ENCODE data around the gene ACVR1C. TPM values are rescaled to one million over a fixed set of nuclear protein-coding genes. Genes with fewer than 3 reads are reported as not detected.

Gene ACVR1C
- total and polyA plus RNA-seq, 2 of the 8 experiments (the other 6 are each of a cell fraction or from before 2014, with no cell fraction given), result 0.21 to 0.52 TPM

- H3K18ac ChIP-seq (ENCODE audit: extremely low read depth, low read length), result no peak overlapping the region
- H2BK20ac ChIP-seq (ENCODE audit: low read length), result no peak overlapping the region
- H2BK12ac ChIP-seq (ENCODE audit: low read depth, low read length), result no peak overlapping the region
- no peak overlapping the region for H2BK15ac ChIP-seq (ENCODE audit: low read length)
- no peak overlapping the region for H4K8ac ChIP-seq (ENCODE audit: extremely low read depth, insufficient read depth, low read length)
- WGBS, 2 experiments (ENCODE audit: extremely low coverage in 1 of 2, insufficient coverage in 1 of 2, insufficient read length in 1 of 2, insufficient replicate concordance in 2 of 2, low coverage in 1 of 2, low lambda C conversion rate in 2 of 2, missing lambda C conversion rate in 1 of 2), result 82% methylated on average over 2 of the region's 2 CpGs; no CpG with 5 or more reads in 1 of the 2 experiments
- H2BK120ac ChIP-seq (replicated peaks; ENCODE audit: low read depth, low read length), result no peak overlapping the region
- no peaks in the 10 kb centered on the region for H3K4me1 ChIP-seq (replicated peaks in 1 of 4; ENCODE audit: control insufficient read depth in 3 of 4, insufficient read depth in 4 of 4, low read length in 3 of 4)
- no peaks in the 10 kb centered on the region for H3K9me3 ChIP-seq (ENCODE audit: insufficient read depth in 2 of 2, low read depth in 1 of 2, low read length in 1 of 2)
- H3K9ac ChIP-seq (replicated peaks in 1 of 4; ENCODE audit: extremely low read depth in 1 of 4, low read depth in 3 of 4, low read length in 3 of 4), result no peak overlapping the region
- H3K4me2 ChIP-seq (ENCODE audit: insufficient read depth in 1 of 2, low read depth in 2 of 2, low read length in 2 of 2), result no peak overlapping the region
- peaks cover 0 to 5% (median 3%) of the 10 kb centered on the region in 4 experiments; a peak in 2 of 7 replicates for H3K27me3 ChIP-seq (replicated peaks in 1 of 4; ENCODE audit: control insufficient read depth in 3 of 4, extremely low read depth in 1 of 4, insufficient read depth in 3 of 4, low read length in 3 of 4)
- POLR2A ChIA-PET (ENCODE audit: partially characterized antibody), result interaction anchor here (1.2 kb wide), 1 partner anchor 12 kb away, joined by 3 read pairs; no protein-coding TSS in a partner anchor
- H3K23me2 ChIP-seq (ENCODE audit: low read depth, low read length), result no peaks in the 10 kb centered on the region
- no peak overlapping the region for H2AFZ ChIP-seq (ENCODE audit: low read length)
- CTCF ChIA-PET (ENCODE audit: partially characterized antibody), result interaction anchor here (1.3 kb wide), 1 partner anchor 11 kb away, joined by 4 read pairs; no protein-coding TSS in a partner anchor
- H4K20me1 ChIP-seq (replicated peaks in 1 of 2; ENCODE audit: control insufficient read depth in 1 of 2, insufficient read depth in 2 of 2, low read length in 2 of 2), result no peaks in the 10 kb centered on the region
- no peaks in the 10 kb centered on the region for H3K36me3 ChIP-seq (ENCODE audit: control insufficient read depth in 2 of 4, insufficient read depth in 4 of 4, low read length in 3 of 4)
- no peak overlapping the region for H3K4ac ChIP-seq (replicated peaks; ENCODE audit: insufficient read length, low read depth, low read length)
- no peak overlapping the region for H3K56ac ChIP-seq (replicated peaks; ENCODE audit: insufficient read length, low read depth, low read length)
- DNase-seq (ENCODE audit: low read depth in 1 of 2, low spot score in 2 of 2), result no peak
- no peak overlapping the region for H3K14ac ChIP-seq (ENCODE audit: insufficient read length)
- no peak overlapping the region for H2AK5ac ChIP-seq (ENCODE audit: low read depth, low read length)
- no peak overlapping the region for H3K27ac ChIP-seq (ENCODE audit: low read depth, low read length)
- H3K23ac ChIP-seq (ENCODE audit: insufficient read length), result no peak overlapping the region
- no peak overlapping the region for H4K91ac ChIP-seq (replicated peaks; ENCODE audit: insufficient read length, low read length)
- no peak overlapping the region for H2BK5ac ChIP-seq (ENCODE audit: low read depth, low read length)
- no peaks in the 10 kb centered on the region for H3K79me1 ChIP-seq (ENCODE audit: low read depth, low read length)
- FAIRE-seq, result no peak
- no peaks in the 10 kb centered on the region for H3K79me2 ChIP-seq (ENCODE audit: control insufficient read depth in 1 of 2, insufficient read depth in 2 of 2, low read length in 2 of 2)
- no peak for TF ChIP-seq PHF8 (conservative IDR thresholded peaks at IDR 0.05; ENCODE audit: low read depth, low read length)
- no peak for TF ChIP-seq CBX5 (IDR thresholded peaks at IDR 0.05; ENCODE audit: low read depth, low read length)
- TF ChIP-seq RXRA (IDR thresholded peaks at IDR 0.05; ENCODE audit: insufficient read depth, low read depth, low read length), result no peak
- no peak for TF ChIP-seq YY1 (IDR thresholded peaks at IDR 0.05; ENCODE audit: low read depth, low read length)
- no peak for TF ChIP-seq SAP30 (IDR thresholded peaks at IDR 0.05; ENCODE audit: insufficient read depth, insufficient replicate concordance, low read length)
- no peak for TF ChIP-seq TAF1 (IDR thresholded peaks at IDR 0.05; ENCODE audit: low read depth, low read length)
- TF ChIP-seq CTBP2 (IDR thresholded peaks at IDR 0.05; ENCODE audit: borderline replicate concordance, insufficient read depth, insufficient read length, low read length), result no peak
- TF ChIP-seq CHD1 (IDR thresholded peaks at IDR 0.05; ENCODE audit: low read depth, low read length), result no peak
- no peak for TF ChIP-seq KDM5A (IDR thresholded peaks at IDR 0.05; ENCODE audit: low read length)
- TF ChIP-seq SRF (IDR thresholded peaks at IDR 0.05; ENCODE audit: low read depth, low read length), result no peak
- TF ChIP-seq POLR2A (IDR thresholded peaks at IDR 0.05; ENCODE audit: control extremely low read depth in 1 of 2, low read depth in 2 of 2, low read length in 2 of 2), result no peak
- TF ChIP-seq, protein P1, sequence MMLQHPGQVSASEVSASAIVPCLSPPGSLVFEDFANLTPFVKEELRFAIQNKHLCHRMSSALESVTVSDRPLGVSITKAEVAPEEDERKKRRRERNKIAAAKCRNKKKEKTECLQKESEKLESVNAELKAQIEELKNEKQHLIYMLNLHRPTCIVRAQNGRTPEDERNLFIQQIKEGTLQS (IDR thresholded peaks at IDR 0.05; ENCODE audit: insufficient read depth, low read depth, low read length), result no peak
- no peak overlapping the region for H3K4me3 ChIP-seq (ENCODE audit: extremely low read depth in 1 of 4, insufficient read depth in 2 of 4, low read depth in 3 of 4, low read length in 4 of 4)
- H4K5ac ChIP-seq (ENCODE audit: insufficient read length, low read depth, low read length), result no peak overlapping the region
These were observed 35.7 kb downstream of the ACVR1C start for GRCh38 chr2:157592948-157593347.

Measured in H1 (cell line).